ENCODE data around the gene SEPSECS. TPM values are rescaled to one million over a fixed set of nuclear protein-coding genes. Genes with fewer than 3 reads are reported as not detected.

The SEPSECS gene
- total and polyA plus RNA-seq, 2 experiments from 2014 or later, result 1.2 to 4.7 TPM

- no peaks in the 10 kb centered on the region for H3K27me3 ChIP-seq (ENCODE audit: insufficient read depth)
- Mint-ChIP-seq H3K4me3 (no peak overlapping the region), H3K36me3 (ENCODE audit: low read depth) (no peaks in the 10 kb centered on the region), H3K4me1 (no peaks in the 10 kb centered on the region), H3K27ac (no peak overlapping the region), H3K9me3 (no peaks in the 10 kb centered on the region), H3K27me3 (ENCODE audit: insufficient read depth, low read depth, poor library complexity) (no peaks in the 10 kb centered on the region)
- H3K27ac ChIP-seq (ENCODE audit: low read depth), result no peak overlapping the region
- H3K4me1 ChIP-seq (ENCODE audit: insufficient read depth), result no peaks in the 10 kb centered on the region
- DNase-seq (ENCODE audit: low spot score) (no peak), ATAC-seq (no peak)
- H3K4me3 ChIP-seq, result no peak overlapping the region
- no peaks in the 10 kb centered on the region for H3K79me2 ChIP-seq (replicated peaks; ENCODE audit: insufficient read depth)
- no peaks in the 10 kb centered on the region for H3K9me2 ChIP-seq (ENCODE audit: insufficient read depth)
- H4K20me1 ChIP-seq (replicated peaks; ENCODE audit: insufficient read depth), result no peaks in the 10 kb centered on the region; the same call in 1 of the 2 replicates
- H3K36me3 ChIP-seq (ENCODE audit: insufficient read depth), result no peaks in the 10 kb centered on the region
- TF ChIP-seq POLR2AphosphoS5 (IDR thresholded peaks at IDR 0.05; ENCODE audit: low read depth), result no peak
- TF ChIP-seq REST (IDR thresholded peaks at IDR 0.05; ENCODE audit: unreplicated experiment), result no peak
- no peak for TF ChIP-seq CTCF (conservative IDR thresholded peaks at IDR 0.05; ENCODE audit: low read depth in 2 of 2)
- TF ChIP-seq NANOG (IDR thresholded peaks at IDR 0.05; ENCODE audit: borderline replicate concordance), result no peak
- no peak for TF ChIP-seq ZNF462 (CRISPR knock-in tag; IDR thresholded peaks at IDR 0.05)
- no peak for TF ChIP-seq EZH2phosphoT487 (IDR thresholded peaks at IDR 0.05; ENCODE audit: unreplicated experiment)
- TF ChIP-seq, protein P1, sequence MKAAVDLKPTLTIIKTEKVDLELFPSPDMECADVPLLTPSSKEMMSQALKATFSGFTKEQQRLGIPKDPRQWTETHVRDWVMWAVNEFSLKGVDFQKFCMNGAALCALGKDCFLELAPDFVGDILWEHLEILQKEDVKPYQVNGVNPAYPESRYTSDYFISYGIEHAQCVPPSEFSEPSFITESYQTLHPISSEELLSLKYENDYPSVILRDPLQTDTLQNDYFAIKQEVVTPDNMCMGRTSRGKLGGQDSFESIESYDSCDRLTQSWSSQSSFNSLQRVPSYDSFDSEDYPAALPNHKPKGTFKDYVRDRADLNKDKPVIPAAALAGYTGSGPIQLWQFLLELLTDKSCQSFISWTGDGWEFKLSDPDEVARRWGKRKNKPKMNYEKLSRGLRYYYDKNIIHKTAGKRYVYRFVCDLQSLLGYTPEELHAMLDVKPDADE (IDR thresholded peaks at IDR 0.05), result no peak
- TF ChIP-seq ZNF114 (CRISPR knock-in tag; IDR thresholded peaks at IDR 0.05), result no peak
- no peak for TF ChIP-seq CREB1 (CRISPR knock-in tag; IDR thresholded peaks at IDR 0.05; ENCODE audit: low read depth)
- no peak for TF ChIP-seq EZH2 (IDR thresholded peaks at IDR 0.05; ENCODE audit: low read depth, unreplicated experiment)
- TF ChIP-seq ZNF331 (CRISPR knock-in tag; IDR thresholded peaks at IDR 0.05; ENCODE audit: low read depth), result no peak
- TF ChIP-seq JUNB (IDR thresholded peaks at IDR 0.05; ENCODE audit: unreplicated experiment), result no peak
- no peak for TF ChIP-seq STAT1 (IDR thresholded peaks at IDR 0.05; ENCODE audit: unreplicated experiment)
- H3F3A ChIP-seq (replicated peaks; ENCODE audit: low read depth), result no peaks in the 10 kb centered on the region
- no peak overlapping the region for H3K4me2 ChIP-seq
- H2AFZ ChIP-seq, result no peak overlapping the region
Measured at GRCh38 chr4:25120146-25120940, 39.9 kb downstream of the SEPSECS start.
